GM12873 (cell line): ENCODE results near the gene XRCC3.
A peak's percentile ranks its signal among the peaks of the same experiment; 100 is the strongest.

Source experiments
- TF ChIP-seq, protein P1 (sequence below): IDR thresholded peaks from 2 replicates; pipeline ENCODE4 v1.5.1; 2012; ENCODE audit warnings: low read depth, mild to moderate bottlenecking, moderate library complexity, low read length, control low read depth; ENCODE audit not compliant: insufficient read depth; ENCODE audit errors: missing control alignments

The XRCC3 gene

DNA sequence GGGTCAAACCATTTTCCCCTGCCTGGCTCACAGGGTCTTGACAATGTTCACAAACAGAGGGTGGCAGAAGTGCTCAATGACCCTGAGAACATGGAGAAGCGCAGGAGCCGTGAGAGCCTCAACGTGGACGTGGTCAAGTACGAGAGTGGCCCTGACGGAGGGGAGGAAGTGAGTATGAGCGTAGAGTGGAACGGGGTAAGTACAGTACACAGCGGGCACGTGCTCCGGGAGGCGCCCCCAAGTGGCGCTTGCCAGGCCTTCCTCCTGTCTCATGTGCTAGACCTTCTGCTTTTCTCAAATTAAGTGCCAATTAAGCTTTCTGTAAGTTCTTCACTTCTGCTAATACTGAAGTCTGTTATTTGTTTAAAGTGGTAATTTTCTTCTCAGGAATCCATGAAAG lies 35.9 kb downstream of the XRCC3 start:
- TF ChIP-seq, protein P1, sequence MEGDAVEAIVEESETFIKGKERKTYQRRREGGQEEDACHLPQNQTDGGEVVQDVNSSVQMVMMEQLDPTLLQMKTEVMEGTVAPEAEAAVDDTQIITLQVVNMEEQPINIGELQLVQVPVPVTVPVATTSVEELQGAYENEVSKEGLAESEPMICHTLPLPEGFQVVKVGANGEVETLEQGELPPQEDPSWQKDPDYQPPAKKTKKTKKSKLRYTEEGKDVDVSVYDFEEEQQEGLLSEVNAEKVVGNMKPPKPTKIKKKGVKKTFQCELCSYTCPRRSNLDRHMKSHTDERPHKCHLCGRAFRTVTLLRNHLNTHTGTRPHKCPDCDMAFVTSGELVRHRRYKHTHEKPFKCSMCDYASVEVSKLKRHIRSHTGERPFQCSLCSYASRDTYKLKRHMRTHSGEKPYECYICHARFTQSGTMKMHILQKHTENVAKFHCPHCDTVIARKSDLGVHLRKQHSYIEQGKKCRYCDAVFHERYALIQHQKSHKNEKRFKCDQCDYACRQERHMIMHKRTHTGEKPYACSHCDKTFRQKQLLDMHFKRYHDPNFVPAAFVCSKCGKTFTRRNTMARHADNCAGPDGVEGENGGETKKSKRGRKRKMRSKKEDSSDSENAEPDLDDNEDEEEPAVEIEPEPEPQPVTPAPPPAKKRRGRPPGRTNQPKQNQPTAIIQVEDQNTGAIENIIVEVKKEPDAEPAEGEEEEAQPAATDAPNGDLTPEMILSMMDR, result peak; percentile 92

- TF ChIP-seq, protein P1, result no peak
Observed at GRCh38 chr14:103676881-103677675, 38.2 kb downstream of the XRCC3 start.

- TF ChIP-seq, protein P1, result no peak
Observed at GRCh38 chr14:103675957-103676356, 39.3 kb downstream of the XRCC3 start.

DNA sequence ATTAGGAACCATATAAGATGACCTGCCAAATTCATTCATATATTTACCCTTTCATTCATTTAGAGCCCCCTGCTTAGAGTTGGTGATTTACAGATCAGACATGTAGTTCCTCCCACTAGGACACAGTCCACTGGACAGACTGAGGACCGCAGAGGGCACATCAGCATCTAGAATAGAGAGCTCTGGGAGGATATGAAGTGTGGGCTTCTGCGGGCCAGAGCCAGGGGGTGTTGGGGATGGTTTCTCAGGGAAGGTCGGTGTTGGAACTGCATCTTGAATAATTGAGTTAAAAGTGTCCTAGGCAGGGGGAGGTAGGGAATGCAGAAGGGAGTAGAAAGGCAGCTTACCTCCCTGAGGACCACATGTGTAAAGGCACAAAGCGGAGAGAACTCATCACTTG lies 43.3 kb downstream of the XRCC3 start:
- TF ChIP-seq, protein P1, result no peak

DNA sequence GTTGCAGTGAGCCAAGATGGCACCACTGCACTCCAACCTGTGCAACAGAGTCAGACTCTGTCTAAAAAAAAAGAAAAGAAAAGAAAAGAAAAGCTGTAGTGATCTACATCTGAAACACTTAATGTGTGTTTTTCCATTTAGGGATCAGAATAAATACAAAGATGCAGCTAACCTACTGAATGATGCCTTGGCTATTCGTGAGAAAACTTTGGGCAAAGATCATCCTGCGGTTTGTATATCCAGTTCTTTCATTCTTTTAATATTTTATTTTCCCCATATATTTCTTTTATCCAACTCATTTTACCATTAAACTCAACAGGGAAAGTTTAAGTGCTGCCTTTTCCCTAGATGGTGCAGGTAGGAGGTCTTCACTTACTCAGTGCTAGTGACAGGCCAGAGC lies 45.9 kb downstream of the XRCC3 start:
- TF ChIP-seq, protein P1, result no peak

GRCh38 chr14:103668117-103668516 lies 47.1 kb downstream of the XRCC3 start:
- TF ChIP-seq, protein P1, result no peak

GRCh38 chr14:103667671-103668070 lies 47.6 kb downstream of the XRCC3 start:
- TF ChIP-seq, protein P1, result no peak
